ENCODE data around the gene PTPRT. TPM values are rescaled to one million over a fixed set of nuclear protein-coding genes. Genes with fewer than 3 reads are reported as not detected.

PTPRT gene
- total RNA-seq, 1 experiment from 2014 or later = not detected

DNA sequence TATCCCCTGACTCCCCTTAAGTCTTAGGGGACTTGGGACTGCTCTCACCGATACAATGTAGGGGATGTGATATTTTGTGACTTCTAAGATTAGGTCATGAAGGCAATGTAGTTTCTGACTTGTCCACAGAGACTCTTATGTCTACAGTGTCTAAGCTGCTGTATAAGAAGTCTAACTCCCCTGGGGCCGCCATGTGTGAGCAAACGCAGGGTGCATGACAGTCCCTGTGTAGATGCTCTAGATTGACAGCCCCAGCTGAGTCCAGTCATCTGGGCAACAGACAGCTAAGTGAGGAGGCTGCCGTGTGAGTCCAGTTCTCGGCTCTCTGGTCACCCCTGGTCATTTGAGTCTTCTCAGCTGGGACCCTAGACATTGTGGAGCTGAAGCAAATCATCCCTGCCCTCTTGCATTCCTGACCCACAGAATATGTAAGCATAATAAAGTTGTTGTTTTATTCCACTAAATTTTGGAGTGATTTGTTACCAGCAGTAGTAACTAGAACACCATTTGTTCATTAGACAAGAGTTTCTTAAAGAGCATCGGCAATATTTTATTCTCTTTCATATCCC, 828.2 kb downstream of the PTPRT start:
- Histone ChIP-seq H3K36me3 (ENCODE audit: control insufficient read depth in 1 of 2, insufficient read depth in 2 of 2, low read length in 2 of 2) (no peaks in the 10 kb centered on the region), H3K4me2 (ENCODE audit: low read length) (no peak overlapping the region), H3K27ac (ENCODE audit: low read depth, low read length) (no peak overlapping the region), H3K79me2 (ENCODE audit: insufficient read depth, low read length) (no peaks in the 10 kb centered on the region), H3K27me3 (ENCODE audit: insufficient read depth, low read length) (no peaks in the 10 kb centered on the region), H3K9me3 (ENCODE audit: control insufficient read depth in 1 of 2, insufficient read depth in 1 of 2, low read depth in 1 of 2, low read length in 2 of 2) (peaks cover 4 to 23% of the 10 kb centered on the region in 2 experiments; a peak in 2 of 4 replicates), H3K9me2 (ENCODE audit: insufficient read depth) (no peaks in the 10 kb centered on the region), H2AFZ (ENCODE audit: low read depth, low read length, poor library complexity, severe bottlenecking) (no peak overlapping the region), H4K20me1 (ENCODE audit: insufficient read depth) (no peaks in the 10 kb centered on the region), H3K4me3 (replicated peaks in 1 of 2; ENCODE audit: low read depth in 1 of 2, low read length in 2 of 2) (no peak overlapping the region), H3K4me1 (ENCODE audit: control insufficient read depth in 1 of 2, insufficient read depth in 2 of 2, low read length in 2 of 2) (no peaks in the 10 kb centered on the region), H3K9ac (ENCODE audit: low read length) (no peak overlapping the region)
- ChIA-PET RAD21 (ENCODE audit: low non-redundant PET in 1 of 2, low total read pairs in 2 of 2, uncharacterized antibody in 2 of 2, unreplicated experiment in 2 of 2) (no interaction called here), POLR2A (no interaction called here), CTCF (no interaction called here)
- ATAC-seq (no peak), DNase-seq (ENCODE audit: low read depth, low spot score) (no peak)
- no peak for TF ChIP-seq CBX3 (IDR thresholded peaks at IDR 0.05; ENCODE audit: low read depth)
- TF ChIP-seq, protein P1, sequence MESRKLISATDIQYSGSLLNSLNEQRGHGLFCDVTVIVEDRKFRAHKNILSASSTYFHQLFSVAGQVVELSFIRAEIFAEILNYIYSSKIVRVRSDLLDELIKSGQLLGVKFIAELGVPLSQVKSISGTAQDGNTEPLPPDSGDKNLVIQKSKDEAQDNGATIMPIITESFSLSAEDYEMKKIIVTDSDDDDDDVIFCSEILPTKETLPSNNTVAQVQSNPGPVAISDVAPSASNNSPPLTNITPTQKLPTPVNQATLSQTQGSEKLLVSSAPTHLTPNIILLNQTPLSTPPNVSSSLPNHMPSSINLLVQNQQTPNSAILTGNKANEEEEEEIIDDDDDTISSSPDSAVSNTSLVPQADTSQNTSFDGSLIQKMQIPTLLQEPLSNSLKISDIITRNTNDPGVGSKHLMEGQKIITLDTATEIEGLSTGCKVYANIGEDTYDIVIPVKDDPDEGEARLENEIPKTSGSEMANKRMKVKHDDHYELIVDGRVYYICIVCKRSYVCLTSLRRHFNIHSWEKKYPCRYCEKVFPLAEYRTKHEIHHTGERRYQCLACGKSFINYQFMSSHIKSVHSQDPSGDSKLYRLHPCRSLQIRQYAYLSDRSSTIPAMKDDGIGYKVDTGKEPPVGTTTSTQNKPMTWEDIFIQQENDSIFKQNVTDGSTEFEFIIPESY (IDR thresholded peaks at IDR 0.05; ENCODE audit: extremely low read depth, insufficient replicate concordance, low read length) = no peak
- no peak for TF ChIP-seq RAD21 (IDR thresholded peaks at IDR 0.05; ENCODE audit: low read depth)
- TF ChIP-seq POLR2AphosphoS5 (IDR thresholded peaks at IDR 0.05; ENCODE audit: low read depth, low read length) = no peak
- TF ChIP-seq ELF1 (IDR thresholded peaks at IDR 0.05; ENCODE audit: borderline replicate concordance, low read depth) = no peak
- no peak for TF ChIP-seq FOSL1 (IDR thresholded peaks at IDR 0.05; ENCODE audit: low read depth)
- no peak for TF ChIP-seq SIN3A (IDR thresholded peaks at IDR 0.05; ENCODE audit: low read depth)
- TF ChIP-seq, protein P2, sequence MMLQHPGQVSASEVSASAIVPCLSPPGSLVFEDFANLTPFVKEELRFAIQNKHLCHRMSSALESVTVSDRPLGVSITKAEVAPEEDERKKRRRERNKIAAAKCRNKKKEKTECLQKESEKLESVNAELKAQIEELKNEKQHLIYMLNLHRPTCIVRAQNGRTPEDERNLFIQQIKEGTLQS (IDR thresholded peaks at IDR 0.05) = no peak
- TF ChIP-seq, protein P3, sequence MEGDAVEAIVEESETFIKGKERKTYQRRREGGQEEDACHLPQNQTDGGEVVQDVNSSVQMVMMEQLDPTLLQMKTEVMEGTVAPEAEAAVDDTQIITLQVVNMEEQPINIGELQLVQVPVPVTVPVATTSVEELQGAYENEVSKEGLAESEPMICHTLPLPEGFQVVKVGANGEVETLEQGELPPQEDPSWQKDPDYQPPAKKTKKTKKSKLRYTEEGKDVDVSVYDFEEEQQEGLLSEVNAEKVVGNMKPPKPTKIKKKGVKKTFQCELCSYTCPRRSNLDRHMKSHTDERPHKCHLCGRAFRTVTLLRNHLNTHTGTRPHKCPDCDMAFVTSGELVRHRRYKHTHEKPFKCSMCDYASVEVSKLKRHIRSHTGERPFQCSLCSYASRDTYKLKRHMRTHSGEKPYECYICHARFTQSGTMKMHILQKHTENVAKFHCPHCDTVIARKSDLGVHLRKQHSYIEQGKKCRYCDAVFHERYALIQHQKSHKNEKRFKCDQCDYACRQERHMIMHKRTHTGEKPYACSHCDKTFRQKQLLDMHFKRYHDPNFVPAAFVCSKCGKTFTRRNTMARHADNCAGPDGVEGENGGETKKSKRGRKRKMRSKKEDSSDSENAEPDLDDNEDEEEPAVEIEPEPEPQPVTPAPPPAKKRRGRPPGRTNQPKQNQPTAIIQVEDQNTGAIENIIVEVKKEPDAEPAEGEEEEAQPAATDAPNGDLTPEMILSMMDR (IDR thresholded peaks at IDR 0.05 in 2 of 3, conservative IDR thresholded peaks at IDR 0.05 in 1 of 3; ENCODE audit: borderline replicate concordance in 1 of 3, insufficient read depth in 1 of 3, low read depth in 2 of 3, low read length in 2 of 3) = no peak
- no peak for TF ChIP-seq ZFX (IDR thresholded peaks at IDR 0.05)
- TF ChIP-seq JUND (IDR thresholded peaks at IDR 0.05) = no peak
- no peak for TF ChIP-seq REST (IDR thresholded peaks at IDR 0.05; ENCODE audit: low read depth)
- TF ChIP-seq POLR2A (IDR thresholded peaks at IDR 0.05; ENCODE audit: borderline replicate concordance, extremely low read depth, insufficient read depth, insufficient read length) = no peak
- TF ChIP-seq SRF (IDR thresholded peaks at IDR 0.05; ENCODE audit: low read depth) = no peak
- TF ChIP-seq ZNF274 (IDR thresholded peaks at IDR 0.05; ENCODE audit: low read depth, low read length) = no peak
- TF ChIP-seq TCF7L2 (IDR thresholded peaks at IDR 0.05; ENCODE audit: borderline replicate concordance, extremely low read depth, insufficient read depth, insufficient read length) = no peak
- no peak for TF ChIP-seq MAX (IDR thresholded peaks at IDR 0.05)
- no peak for TF ChIP-seq YY1 (IDR thresholded peaks at IDR 0.05; ENCODE audit: extremely low read depth, insufficient replicate concordance, low read depth, low read length)
- no peak for TF ChIP-seq CEBPB (IDR thresholded peaks at IDR 0.05; ENCODE audit: low read depth)
- no TSS peak for BruUV-seq (replicated peaks)
- intact Hi-C loops (cut with micrococcal nuclease) = no loop called here

All from HCT116 (cell line).